GM10266 (cell line): ENCODE results near the gene ACADVL.

Source experiments
- DNase-seq: peaks from one replicate; pipeline ENCODE4 v3.0.0; 2012; ENCODE audit errors: extremely low spot score
- TF ChIP-seq, protein P1 (sequence below): IDR thresholded peaks from 2 replicates; pipeline ENCODE4 v1.5.1; 2012; ENCODE audit warnings: mild to moderate bottlenecking, low read depth; ENCODE audit not compliant: control insufficient read depth, insufficient read depth; ENCODE audit errors: missing control alignments

Gene ACADVL

DNA sequence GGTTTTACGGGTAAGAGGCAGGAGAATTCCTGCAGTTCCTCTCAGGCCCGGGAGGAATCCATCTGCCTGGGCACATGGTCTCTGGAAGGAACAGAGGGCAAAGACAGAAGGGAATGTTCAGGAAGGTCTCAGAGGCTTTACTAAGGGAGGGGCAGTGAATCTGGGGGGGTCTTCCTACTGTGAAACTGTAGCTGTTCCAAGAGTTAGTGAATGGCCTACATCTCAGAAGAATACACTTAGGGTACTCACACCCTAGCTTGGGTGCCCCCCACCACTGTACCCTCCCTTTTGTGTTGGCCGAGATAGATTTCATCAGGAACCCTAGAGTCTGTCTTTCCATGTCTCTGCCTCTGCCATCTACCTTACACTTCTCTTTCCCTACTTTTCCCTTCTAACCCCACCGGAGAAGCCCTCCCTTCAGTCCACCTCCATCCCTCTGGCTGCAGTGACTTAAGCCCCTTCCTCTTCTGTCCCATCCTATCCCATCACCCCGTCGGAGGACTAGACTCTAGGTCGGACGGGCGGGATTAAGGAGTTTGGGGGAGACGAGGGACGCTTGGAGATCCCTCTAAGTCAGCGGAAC, 418 bp upstream of the ACADVL start:
- TF ChIP-seq, protein P1, sequence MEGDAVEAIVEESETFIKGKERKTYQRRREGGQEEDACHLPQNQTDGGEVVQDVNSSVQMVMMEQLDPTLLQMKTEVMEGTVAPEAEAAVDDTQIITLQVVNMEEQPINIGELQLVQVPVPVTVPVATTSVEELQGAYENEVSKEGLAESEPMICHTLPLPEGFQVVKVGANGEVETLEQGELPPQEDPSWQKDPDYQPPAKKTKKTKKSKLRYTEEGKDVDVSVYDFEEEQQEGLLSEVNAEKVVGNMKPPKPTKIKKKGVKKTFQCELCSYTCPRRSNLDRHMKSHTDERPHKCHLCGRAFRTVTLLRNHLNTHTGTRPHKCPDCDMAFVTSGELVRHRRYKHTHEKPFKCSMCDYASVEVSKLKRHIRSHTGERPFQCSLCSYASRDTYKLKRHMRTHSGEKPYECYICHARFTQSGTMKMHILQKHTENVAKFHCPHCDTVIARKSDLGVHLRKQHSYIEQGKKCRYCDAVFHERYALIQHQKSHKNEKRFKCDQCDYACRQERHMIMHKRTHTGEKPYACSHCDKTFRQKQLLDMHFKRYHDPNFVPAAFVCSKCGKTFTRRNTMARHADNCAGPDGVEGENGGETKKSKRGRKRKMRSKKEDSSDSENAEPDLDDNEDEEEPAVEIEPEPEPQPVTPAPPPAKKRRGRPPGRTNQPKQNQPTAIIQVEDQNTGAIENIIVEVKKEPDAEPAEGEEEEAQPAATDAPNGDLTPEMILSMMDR = no peak
- no peak for DNase-seq

DNA sequence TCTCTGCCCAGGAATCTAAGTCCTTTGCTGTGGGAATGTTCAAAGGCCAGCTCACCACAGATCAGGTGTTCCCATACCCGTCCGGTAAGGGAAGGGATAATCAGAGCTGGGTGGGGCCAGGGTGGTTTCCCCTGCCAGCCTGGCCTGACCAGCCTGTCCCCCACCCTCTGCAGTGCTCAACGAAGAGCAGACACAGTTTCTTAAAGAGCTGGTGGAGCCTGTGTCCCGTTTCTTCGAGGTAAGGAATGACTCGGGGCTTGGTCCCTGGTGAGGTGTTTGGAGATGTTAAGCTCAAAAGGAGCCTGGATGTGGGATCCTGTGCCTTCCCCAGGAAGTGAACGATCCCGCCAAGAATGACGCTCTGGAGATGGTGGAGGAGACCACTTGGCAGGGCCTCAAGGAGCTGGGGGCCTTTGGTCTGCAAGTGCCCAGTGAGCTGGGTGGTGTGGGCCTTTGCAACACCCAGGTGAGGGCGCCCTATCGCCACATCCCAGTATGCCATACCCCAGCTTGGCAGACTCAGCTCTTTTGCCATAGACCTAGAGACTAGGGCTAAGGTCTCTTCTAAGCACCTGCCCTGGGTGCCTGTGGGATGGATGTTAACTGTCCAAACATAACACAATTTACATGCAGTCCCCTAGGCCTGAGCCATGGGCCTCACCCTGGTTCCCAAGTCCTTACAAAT, 997 bp downstream of the ACADVL start:
- DNase-seq = peak; percentile 74
- TF ChIP-seq, protein P1 = peak; percentile 64

GRCh38 chr17:7221278-7222092, 1.7 kb downstream of the ACADVL start:
- DNase-seq = no peak
- TF ChIP-seq, protein P1 = no peak

GRCh38 chr17:7222093-7222971, 2.6 kb downstream of the ACADVL start:
- TF ChIP-seq, protein P1 = no peak
- no peak for DNase-seq

- TF ChIP-seq, protein P1 = no peak
- DNase-seq = no peak
These were observed 3.2 kb downstream of the ACADVL start for GRCh38 chr17:7222972-7223292.

DNA sequence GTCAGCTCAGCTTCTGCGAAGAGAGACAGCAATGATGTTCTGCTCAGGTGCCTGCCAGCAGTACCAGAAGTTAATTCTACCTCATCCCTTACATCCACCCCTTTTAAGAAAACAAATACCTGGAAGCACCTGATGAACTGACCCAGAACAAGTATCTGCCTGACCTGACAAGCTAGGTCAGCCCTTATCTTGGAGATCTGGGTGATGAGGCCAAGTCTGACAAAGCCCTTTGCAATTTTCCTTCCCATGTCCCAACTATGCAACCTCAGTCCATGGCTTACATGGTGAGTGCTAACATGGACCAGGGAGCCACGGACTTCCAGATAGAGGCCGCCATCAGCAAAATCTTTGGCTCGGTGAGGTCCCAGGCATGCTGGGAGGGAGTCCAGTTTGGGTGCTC, 3.6 kb downstream of the ACADVL start:
- TF ChIP-seq, protein P1 = no peak
- no peak for DNase-seq
